MCF 10A (cell line): ENCODE measurements around the gene CHSY3. TPM values are rescaled to one million over a fixed set of nuclear protein-coding genes. Genes with fewer than 3 reads are reported as not detected.

ENCODE experiments used
- BruUV-seq: library from RNA; stranded (reverse); fragments of 400-500 nt; replicated peaks from 2 replicates; lab custom pipeline; 2021; lab: Mats Ljungman, UMichigan
- CTCF ChIA-PET: fragments of 300-600 bp; sonication (Branson Sonifier 250); formaldehyde crosslinking; extraction: SDS; loops from one replicate; lab custom pipeline; 2021; ENCODE audit warnings: antibody characterized with exemption, inconsistent platforms; lab: Yijun Ruan, JAX
- POLR2A ChIA-PET: fragments of 300-600, 350-650 bp; sonication (Branson Sonifier 250); formaldehyde crosslinking; extraction: SDS; loops from one replicate; lab custom pipeline; 2020; ENCODE audit warnings: antibody characterized with exemption, inconsistent platforms; lab: Yijun Ruan, JAX
- DNase-seq: peaks from one replicate; pipeline ENCODE4 v3.0.0-alpha.2; 2018; ENCODE audit not compliant: unreplicated experiment
- H3K27ac Mint-ChIP-seq: one replicate; pipeline ENCODE4 v1.8.0; 2022; ENCODE audit warnings: mild to moderate bottlenecking, low read depth, mixed read lengths; ENCODE audit not compliant: unreplicated experiment
- H3K27me3 Mint-ChIP-seq: one replicate; pipeline ENCODE4 v1.8.0; 2022; ENCODE audit warnings: mixed read lengths; ENCODE audit not compliant: insufficient read depth, unreplicated experiment
- H3K36me3 Mint-ChIP-seq: one replicate; pipeline ENCODE4 v1.8.0; 2022; ENCODE audit warnings: mild to moderate bottlenecking, moderate library complexity, mixed read lengths; ENCODE audit not compliant: insufficient read depth, unreplicated experiment
- H3K4me1 Mint-ChIP-seq: one replicate; pipeline ENCODE4 v1.8.0; 2022; ENCODE audit warnings: mixed read lengths; ENCODE audit not compliant: insufficient read depth, unreplicated experiment
- H3K4me3 Mint-ChIP-seq: one replicate; pipeline ENCODE4 v1.8.0; 2022; ENCODE audit warnings: mild to moderate bottlenecking, moderate library complexity, mixed read lengths; ENCODE audit not compliant: unreplicated experiment
- H3K9me3 Mint-ChIP-seq: one replicate; pipeline ENCODE4 v1.8.0; 2022; ENCODE audit warnings: mixed read lengths; ENCODE audit not compliant: unreplicated experiment
- intact Hi-C: fragments of 100-400 bp; cut with micrococcal nuclease; formaldehyde crosslinking; loops from 2 replicates; pipeline ENCODE4 v1.14.1; 2022
- total RNA-seq: library from RNA; stranded (reverse); gene quantifications from 2 replicates; pipeline ENCODE4 v1.2.3, GENCODE V29; 2022
- TF ChIP-seq, protein P1 (sequence below): fragments of 200-600 bp; IDR thresholded peaks from one replicate; pipeline ENCODE4 v1.8.0; 2022; ENCODE audit warnings: antibody characterized with exemption, mild to moderate bottlenecking; ENCODE audit not compliant: unreplicated experiment

CHSY3 gene
- total RNA-seq, 1 experiment from 2014 or later: 0.82 TPM

DNA sequence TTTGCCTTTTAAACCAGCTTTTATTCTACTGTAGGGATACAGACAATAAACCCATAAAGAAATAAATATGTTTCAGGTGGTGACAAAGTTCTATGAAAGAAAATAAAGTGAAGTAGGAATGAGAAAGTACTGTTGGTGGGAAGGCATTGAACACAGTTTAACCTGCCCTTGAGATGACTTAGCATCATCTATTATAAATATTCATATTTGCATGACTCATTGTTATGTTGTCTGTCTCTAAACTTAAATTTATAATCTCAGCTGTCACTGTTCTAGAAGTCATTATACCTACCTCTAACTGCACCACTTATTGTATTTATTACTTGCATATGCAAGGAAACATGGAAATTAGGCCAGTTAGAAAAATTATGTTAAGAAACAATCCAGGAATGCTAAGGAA, 202.2 kb downstream of the CHSY3 start:
- H3K27me3 Mint-ChIP-seq: no peaks in the 10 kb centered on the region

DNA sequence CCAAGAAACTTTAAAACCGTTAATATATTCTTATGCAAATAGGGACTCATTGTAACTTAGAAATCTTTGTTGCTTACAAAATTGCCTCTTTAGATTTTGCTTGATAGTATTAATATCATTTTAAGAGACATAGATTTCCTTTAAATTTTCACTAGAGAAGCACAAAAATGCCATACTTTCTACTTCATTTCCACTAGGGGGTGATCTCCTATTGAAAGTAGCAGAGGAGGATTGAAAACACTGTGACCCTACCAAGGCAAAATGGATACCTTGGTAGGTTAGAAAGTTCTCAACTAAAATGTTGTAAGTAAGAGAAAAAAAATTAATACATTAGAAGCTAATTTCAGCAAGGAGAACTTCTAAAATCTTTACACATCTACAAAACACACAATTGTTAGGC, 204.9 kb downstream of the CHSY3 start:
- ChIA-PET CTCF (interaction anchor here (0.6 to 3.5 kb wide), 29 partner anchors 9 to 1307 kb away, joined by 3 to 32 read pairs (median 5); no protein-coding TSS in a partner anchor), POLR2A (interaction anchor here (0.5 to 1.2 kb wide), 2 partner anchors 21 to 496 kb away, joined by 3 read pairs; no protein-coding TSS in a partner anchor)
- Mint-ChIP-seq H3K27me3 (no peaks in the 10 kb centered on the region), H3K36me3 (no peaks in the 10 kb centered on the region), H3K4me3 (no peak overlapping the region), H3K4me1 (no peaks in the 10 kb centered on the region), H3K27ac (no peak overlapping the region), H3K9me3 (no peaks in the 10 kb centered on the region)
- no TSS peak for BruUV-seq
- DNase-seq: peak; percentile 65
- TF ChIP-seq, protein P1, sequence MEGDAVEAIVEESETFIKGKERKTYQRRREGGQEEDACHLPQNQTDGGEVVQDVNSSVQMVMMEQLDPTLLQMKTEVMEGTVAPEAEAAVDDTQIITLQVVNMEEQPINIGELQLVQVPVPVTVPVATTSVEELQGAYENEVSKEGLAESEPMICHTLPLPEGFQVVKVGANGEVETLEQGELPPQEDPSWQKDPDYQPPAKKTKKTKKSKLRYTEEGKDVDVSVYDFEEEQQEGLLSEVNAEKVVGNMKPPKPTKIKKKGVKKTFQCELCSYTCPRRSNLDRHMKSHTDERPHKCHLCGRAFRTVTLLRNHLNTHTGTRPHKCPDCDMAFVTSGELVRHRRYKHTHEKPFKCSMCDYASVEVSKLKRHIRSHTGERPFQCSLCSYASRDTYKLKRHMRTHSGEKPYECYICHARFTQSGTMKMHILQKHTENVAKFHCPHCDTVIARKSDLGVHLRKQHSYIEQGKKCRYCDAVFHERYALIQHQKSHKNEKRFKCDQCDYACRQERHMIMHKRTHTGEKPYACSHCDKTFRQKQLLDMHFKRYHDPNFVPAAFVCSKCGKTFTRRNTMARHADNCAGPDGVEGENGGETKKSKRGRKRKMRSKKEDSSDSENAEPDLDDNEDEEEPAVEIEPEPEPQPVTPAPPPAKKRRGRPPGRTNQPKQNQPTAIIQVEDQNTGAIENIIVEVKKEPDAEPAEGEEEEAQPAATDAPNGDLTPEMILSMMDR: peak; percentile 83
- intact Hi-C loops: loop anchor here (1.0 kb wide), 7 partner anchors 210 to 1308 kb away; no protein-coding TSS in a partner anchor

More for the DNA sequence above, 202.2 kb downstream of the CHSY3 start:
- ChIA-PET CTCF (interaction anchor here (0.6 to 0.9 kb wide), 4 partner anchors 10 to 438 kb away, joined by 3 read pairs; no protein-coding TSS in a partner anchor), POLR2A (interaction anchor here (0.5 to 0.6 kb wide), 2 partner anchors 24 to 202 kb away, joined by 3 read pairs; no protein-coding TSS in a partner anchor)
- Mint-ChIP-seq H3K27ac (no peak overlapping the region), H3K9me3 (no peaks in the 10 kb centered on the region), H3K4me1 (peaks cover 4% of the 10 kb centered on the region), H3K36me3 (no peaks in the 10 kb centered on the region), H3K4me3 (no peak overlapping the region)
- intact Hi-C loops: no loop called here
- TF ChIP-seq, protein P1: no peak
- DNase-seq: no peak
- BruUV-seq: no TSS peak

DNA sequence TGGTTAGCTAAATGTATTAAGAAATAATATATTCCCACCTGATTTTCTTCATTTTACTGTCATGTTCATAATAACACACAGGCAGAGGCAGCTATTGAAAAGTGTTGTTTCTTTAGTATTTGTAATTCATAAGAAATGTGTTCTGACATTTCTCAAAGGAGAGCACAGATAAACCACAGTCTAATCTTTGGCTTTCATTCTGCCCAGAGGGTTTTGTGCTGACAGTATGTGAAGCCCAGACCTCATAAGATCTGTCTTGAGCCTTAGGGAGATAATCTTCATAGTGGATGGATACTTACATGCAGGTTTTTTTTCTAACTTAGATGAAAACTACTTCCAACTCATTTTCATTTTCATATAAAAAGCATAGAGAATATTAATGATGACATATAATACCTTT, 206.1 kb downstream of the CHSY3 start:
- no peaks in the 10 kb centered on the region for H3K36me3 Mint-ChIP-seq
- POLR2A ChIA-PET: interaction anchor here (0.9 to 1.2 kb wide), 2 partner anchors 19 to 179 kb away, joined by 3 read pairs; no protein-coding TSS in a partner anchor
- H3K27me3 Mint-ChIP-seq: no peaks in the 10 kb centered on the region
- no peaks in the 10 kb centered on the region for H3K4me1 Mint-ChIP-seq
- intact Hi-C loops: no loop called here
- H3K9me3 Mint-ChIP-seq: no peaks in the 10 kb centered on the region
- DNase-seq: no peak
- no peak overlapping the region for H3K27ac Mint-ChIP-seq
- TF ChIP-seq, protein P1: no peak
- no peak overlapping the region for H3K4me3 Mint-ChIP-seq
- no TSS peak for BruUV-seq
- CTCF ChIA-PET: interaction anchor here (0.7 to 3.5 kb wide), 24 partner anchors 10 to 1306 kb away, joined by 3 to 32 read pairs (median 6); no protein-coding TSS in a partner anchor

DNA sequence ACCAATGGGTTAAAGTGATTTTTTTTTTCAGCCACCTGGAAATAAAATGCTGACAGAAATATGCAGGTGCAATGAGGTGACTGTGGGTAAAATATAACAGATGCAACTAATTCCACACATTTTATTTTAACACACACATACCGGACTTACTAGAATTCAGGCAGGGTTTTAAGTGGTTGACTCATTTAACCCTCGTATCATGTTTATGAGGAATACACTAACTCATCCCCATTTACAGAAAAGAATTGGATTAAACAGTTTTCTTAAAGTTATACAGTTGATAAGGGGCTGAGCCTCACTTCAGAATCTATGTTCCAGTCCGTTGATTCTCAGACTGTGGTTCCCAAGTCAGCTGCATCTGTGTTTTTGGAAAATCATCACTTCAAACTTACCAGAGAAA, 207.5 kb downstream of the CHSY3 start:
- H3K27ac Mint-ChIP-seq: no peak overlapping the region
- no peaks in the 10 kb centered on the region for H3K27me3 Mint-ChIP-seq
- no peaks in the 10 kb centered on the region for H3K4me1 Mint-ChIP-seq
- ChIA-PET CTCF (interaction anchor here (0.7 to 3.5 kb wide), 6 partner anchors 11 to 997 kb away, joined by 4 to 32 read pairs (median 9); no protein-coding TSS in a partner anchor), POLR2A (interaction anchor here (1.3 kb wide), 1 partner anchor 9 kb away, joined by 4 read pairs; no protein-coding TSS in a partner anchor)
- no TSS peak for BruUV-seq
- TF ChIP-seq, protein P1: no peak
- H3K9me3 Mint-ChIP-seq: no peaks in the 10 kb centered on the region
- no peaks in the 10 kb centered on the region for H3K36me3 Mint-ChIP-seq
- intact Hi-C loops: no loop called here
- no peak overlapping the region for H3K4me3 Mint-ChIP-seq
- DNase-seq: no peak
